Posterior cingulate gyrus (tissue), 11 donors: ENCODE results near the gene KRT76.

Source experiments
- DNase-seq, 10 donors: peaks; one replicate each; pipeline versions ENCODE4 v3.0.0 to v3.0.0-alpha.2; 2020 to 2021; ENCODE audit warnings: mixed read lengths in 3 of 10
- intact Hi-C: fragments of 100-400 bp; cut with DNase I; formaldehyde crosslinking; loops from one replicate; pipeline ENCODE4 v1.15.1; 2023

Gene KRT76

GRCh38 chr12:52787324-52788191 lies 10.4 kb upstream of the KRT76 start:
- intact Hi-C loops, result no loop called here
- no peak for DNase-seq

GRCh38 chr12:52784909-52785308 lies 7.8 kb upstream of the KRT76 start:
- no peak for DNase-seq
- intact Hi-C loops, result no loop called here

- DNase-seq, result no peak
- intact Hi-C loops, result no loop called here
Measured at GRCh38 chr12:52783563-52784316, 6.6 kb upstream of the KRT76 start.

GRCh38 chr12:52782502-52782901 lies 5.4 kb upstream of the KRT76 start:
- DNase-seq, result no peak
- intact Hi-C loops, result no loop called here

GRCh38 chr12:52781399-52782082 lies 4.4 kb upstream of the KRT76 start:
- intact Hi-C loops, result no loop called here
- no peak for DNase-seq

GRCh38 chr12:52779914-52780313 lies 2.8 kb upstream of the KRT76 start:
- intact Hi-C loops, result no loop called here
- no peak for DNase-seq

GRCh38 chr12:52778833-52779232 lies 1.7 kb upstream of the KRT76 start:
- intact Hi-C loops, result no loop called here
- no peak for DNase-seq

- DNase-seq, result no peak
- intact Hi-C loops, result no loop called here
Measured at GRCh38 chr12:52777566-52777965, 421 bp upstream of the KRT76 start.

- no peak for DNase-seq
- intact Hi-C loops, result no loop called here
Measured at GRCh38 chr12:52776435-52776834, 710 bp downstream of the KRT76 start.

GRCh38 chr12:52774629-52775250 lies 2.4 kb downstream of the KRT76 start:
- DNase-seq, result no peak
- intact Hi-C loops, result no loop called here

GRCh38 chr12:52772772-52773171 lies 4.4 kb downstream of the KRT76 start:
- intact Hi-C loops, result no loop called here
- DNase-seq, result no peak

GRCh38 chr12:52772188-52772587 lies 5.0 kb downstream of the KRT76 start:
- no peak for DNase-seq
- intact Hi-C loops, result no loop called here

- intact Hi-C loops, result no loop called here
Measured at GRCh38 chr12:52771505-52771904, 5.6 kb downstream of the KRT76 start.

GRCh38 chr12:52771088-52771487 lies 6.1 kb downstream of the KRT76 start:
- intact Hi-C loops, result no loop called here
- no peak for DNase-seq

More at GRCh38 chr12:52771505-52771904, 5.6 kb downstream of the KRT76 start:
- DNase-seq, result no peak

- no peak for DNase-seq
- intact Hi-C loops, result no loop called here
Measured at GRCh38 chr12:52769946-52770345, 7.2 kb downstream of the KRT76 start.

GRCh38 chr12:52769354-52769753 lies 7.8 kb downstream of the KRT76 start:
- DNase-seq, result no peak
- intact Hi-C loops, result no loop called here

GRCh38 chr12:52768479-52769200 lies 8.5 kb downstream of the KRT76 start:
- DNase-seq, result no peak
- intact Hi-C loops, result no loop called here

GRCh38 chr12:52767427-52767826 lies 9.7 kb downstream of the KRT76 start:
- DNase-seq, result no peak
- intact Hi-C loops, result no loop called here

- DNase-seq, result no peak
- intact Hi-C loops, result no loop called here
Measured at GRCh38 chr12:52767020-52767379, 10.1 kb downstream of the KRT76 start.

- DNase-seq, result no peak
- intact Hi-C loops, result no loop called here
Measured at GRCh38 chr12:52766351-52767019, 10.7 kb downstream of the KRT76 start.
